Measurements from ENCODE around the gene ABCD1. TPM values are rescaled to one million over a fixed set of nuclear protein-coding genes. Genes with fewer than 3 reads are reported as not detected.

The ABCD1 gene
- total RNA-seq, 2 donors from 2014 or later: 12.7 to 16.8 TPM

- no peaks in the 10 kb centered on the region for H3K36me3 ChIP-seq
- no peak overlapping the region for H3K27ac ChIP-seq
- H3K9me3 ChIP-seq: no peaks in the 10 kb centered on the region
- intact Hi-C loops (cut with DNase I): no loop called here
- peaks cover 9% of the 10 kb centered on the region for H3K4me1 ChIP-seq
- H3K27me3 ChIP-seq: no peaks in the 10 kb centered on the region
- no peak for DNase-seq
- no peak overlapping the region for H3K4me3 ChIP-seq
- no peak overlapping the region for H3K9ac ChIP-seq (ENCODE audit: low read depth in 2 of 2, low read length in 2 of 2)
- no peak for TF ChIP-seq CTCF (IDR thresholded peaks at IDR 0.05)
Observed at GRCh38 chrX:153731117-153731844, 6.6 kb downstream of the ABCD1 start.

- Histone ChIP-seq H3K4me1 (peaks cover 4% of the 10 kb centered on the region), H3K36me3 (no peaks in the 10 kb centered on the region), H3K27ac (no peak overlapping the region), H3K4me3 (no peak overlapping the region), H3K9me3 (no peaks in the 10 kb centered on the region), H3K9ac (ENCODE audit: low read depth in 2 of 2, low read length in 2 of 2) (no peak overlapping the region), H3K27me3 (no peaks in the 10 kb centered on the region)
- TF ChIP-seq CTCF (IDR thresholded peaks at IDR 0.05): no peak
- DNase-seq: no peak
- intact Hi-C loops (cut with DNase I): no loop called here
Observed at GRCh38 chrX:153731845-153732215, 7.2 kb downstream of the ABCD1 start.

- Histone ChIP-seq H3K4me1 (no peaks in the 10 kb centered on the region), H3K27me3 (no peaks in the 10 kb centered on the region), H3K4me3 (no peak overlapping the region), H3K9me3 (no peaks in the 10 kb centered on the region), H3K36me3 (no peaks in the 10 kb centered on the region), H3K27ac (no peak overlapping the region), H3K9ac (ENCODE audit: low read depth in 2 of 2, low read length in 2 of 2) (no peak overlapping the region)
- no peak for TF ChIP-seq CTCF (IDR thresholded peaks at IDR 0.05)
- DNase-seq: no peak
- intact Hi-C loops (cut with DNase I): no loop called here
Observed at GRCh38 chrX:153732401-153732800, 7.7 kb downstream of the ABCD1 start.

GRCh38 chrX:153733651-153734240 lies 9.1 kb downstream of the ABCD1 start:
- no peak for DNase-seq
- H3K27me3 ChIP-seq: no peaks in the 10 kb centered on the region
- no peaks in the 10 kb centered on the region for H3K36me3 ChIP-seq
- no peaks in the 10 kb centered on the region for H3K4me1 ChIP-seq
- TF ChIP-seq CTCF (IDR thresholded peaks at IDR 0.05): no peak
- intact Hi-C loops (cut with DNase I): no loop called here
- no peak overlapping the region for H3K27ac ChIP-seq
- no peak overlapping the region for H3K4me3 ChIP-seq
- H3K9ac ChIP-seq (ENCODE audit: low read depth in 2 of 2, low read length in 2 of 2): no peak overlapping the region
- H3K9me3 ChIP-seq: no peaks in the 10 kb centered on the region

- Histone ChIP-seq H3K27me3 (no peaks in the 10 kb centered on the region), H3K36me3 (no peaks in the 10 kb centered on the region), H3K4me1 (no peaks in the 10 kb centered on the region), H3K27ac (no peak overlapping the region), H3K9me3 (no peaks in the 10 kb centered on the region), H3K9ac (ENCODE audit: low read depth in 2 of 2, low read length in 2 of 2) (no peak overlapping the region), H3K4me3 (no peak overlapping the region)
- no peak for DNase-seq
- intact Hi-C loops (cut with DNase I): no loop called here
- no peak for TF ChIP-seq CTCF (IDR thresholded peaks at IDR 0.05)
Observed at GRCh38 chrX:153734871-153735270, 10.2 kb downstream of the ABCD1 start.
